Fibroblast of skin of left quadriceps (primary cell): ENCODE measurements around the gene EIF2S3.
"Not testable (repeated sequence)": the region's sequence is repeated elsewhere in the genome, so short reads cannot be mapped to it uniquely, and the experiment has no call there.

Experiments
- DNase-seq, 2 experiments: peaks; one replicate each; pipeline ENCODE4 v3.0.0-alpha.2; 2013; ENCODE audit warnings: low read depth in 2 of 2

Gene EIF2S3

GRCh38 chrX:24054182-24055042, at the start of gene EIF2S3:
Gene EIF2S3, plus strand, starts transcription at chrX:24054956. Its CDS starts 13 bp downstream, at chrX:24054969.
- peak; percentile 91 for DNase-seq

- DNase-seq: no peak
Measured at GRCh38 chrX:24005028-24005427, 49.7 kb upstream of the EIF2S3 start.

- DNase-seq: no peak
Measured at GRCh38 chrX:24005867-24006266, 48.9 kb upstream of the EIF2S3 start.

- no peak for DNase-seq
Measured at GRCh38 chrX:24012266-24012665, 42.5 kb upstream of the EIF2S3 start.

GRCh38 chrX:24014388-24015018, 40.3 kb upstream of the EIF2S3 start:
- DNase-seq: no peak

GRCh38 chrX:24017674-24018073, 37.1 kb upstream of the EIF2S3 start:
- DNase-seq: no peak

GRCh38 chrX:24018809-24019208, 35.9 kb upstream of the EIF2S3 start:
- DNase-seq: no peak

GRCh38 chrX:24019448-24019847, 35.3 kb upstream of the EIF2S3 start:
- no peak for DNase-seq

GRCh38 chrX:24020306-24020876, 34.4 kb upstream of the EIF2S3 start:
- DNase-seq: no peak

GRCh38 chrX:24023544-24023943, 31.2 kb upstream of the EIF2S3 start:
- DNase-seq: no peak

GRCh38 chrX:24023972-24024669, 30.6 kb upstream of the EIF2S3 start:
- no peak for DNase-seq

GRCh38 chrX:24024819-24025740, 29.7 kb upstream of the EIF2S3 start:
- DNase-seq: peak; percentile 87

- peak in 1 of 2 experiments; percentile 23 for DNase-seq
Measured at GRCh38 chrX:24025741-24026403, 28.9 kb upstream of the EIF2S3 start.

- DNase-seq: no peak
Measured at GRCh38 chrX:24026432-24026831, 28.3 kb upstream of the EIF2S3 start.

GRCh38 chrX:24027086-24027485, 27.7 kb upstream of the EIF2S3 start, which contains the start of gene KLHL15:
Gene KLHL15, minus strand, starts transcription at chrX:24027186. Its CDS starts 20,493 bp downstream, at chrX:24006693.
- no peak for DNase-seq

GRCh38 chrX:24027985-24028384, 26.8 kb upstream of the EIF2S3 start:
- DNase-seq: no peak

- DNase-seq: no peak
Measured at GRCh38 chrX:24030597-24030996, 24.2 kb upstream of the EIF2S3 start.

GRCh38 chrX:24034485-24034884, 20.3 kb upstream of the EIF2S3 start:
- DNase-seq: no peak

GRCh38 chrX:24037729-24038128, 17.0 kb upstream of the EIF2S3 start:
- DNase-seq: no peak

GRCh38 chrX:24046060-24046459, 8.7 kb upstream of the EIF2S3 start:
- DNase-seq: not testable (repeated sequence)
